Liver (tissue), 9 donors: ENCODE measurements around the gene RAD23B. TPM values are rescaled to one million over a fixed set of nuclear protein-coding genes. Genes with fewer than 3 reads are reported as not detected.

Experiments
- DNase-seq: peaks from one replicate; pipeline ENCODE4 v3.0.0-alpha.2; 2017; ENCODE audit warnings: low spot score
- H3K27ac ChIP-seq, 2 donors: one replicate each; pipeline ENCODE4 v1.7.0; 2013; ENCODE audit warnings: inconsistent platforms in 2 of 2, low read length in 2 of 2, control low read depth in 1 of 2, low read depth in 1 of 2, mild to moderate bottlenecking in 1 of 2
- H3K27me3 ChIP-seq, 4 donors: one replicate each; pipeline versions ENCODE4 v1.6.1 to v1.7.0; 2013; ENCODE audit warnings: low read length in 3 of 4, inconsistent platforms in 1 of 4, mild to moderate bottlenecking in 1 of 4, moderate library complexity in 1 of 4; ENCODE audit not compliant: control insufficient read depth in 4 of 4, insufficient read depth in 4 of 4
- H3K36me3 ChIP-seq, 4 donors: one replicate each; pipeline versions ENCODE4 v1.6.1 to v1.7.0; 2013; ENCODE audit warnings: low read length in 3 of 4, mild to moderate bottlenecking in 3 of 4, low read depth in 1 of 4, moderate library complexity in 1 of 4; ENCODE audit not compliant: control insufficient read depth in 4 of 4, insufficient read depth in 3 of 4
- H3K4me1 ChIP-seq, 4 donors: one replicate each; pipeline versions ENCODE4 v1.6.1 to v1.7.0; 2013; ENCODE audit warnings: low read length in 3 of 4, mild to moderate bottlenecking in 3 of 4, moderate library complexity in 1 of 4; ENCODE audit not compliant: control insufficient read depth in 4 of 4, insufficient read depth in 4 of 4
- H3K4me3 ChIP-seq, 3 donors: one replicate each; pipeline versions ENCODE4 v1.6.1 to v1.7.0; 2013; ENCODE audit warnings: low read length in 3 of 3, control low read depth in 1 of 3, low read depth in 1 of 3, mild to moderate bottlenecking in 1 of 3
- H3K9ac ChIP-seq, 2 donors: one replicate each; pipeline ENCODE4 v1.7.0; 2013; ENCODE audit warnings: low read length in 2 of 2, mild to moderate bottlenecking in 2 of 2, moderate library complexity in 2 of 2, control low read depth in 1 of 2, low read depth in 1 of 2
- H3K9me3 ChIP-seq, 4 donors: one replicate each; pipeline versions ENCODE4 v1.6.1 to v1.7.0; 2013; ENCODE audit warnings: low read length in 3 of 4; ENCODE audit not compliant: control insufficient read depth in 4 of 4
- EGR1 ChIP-seq, 2 donors: IDR thresholded peaks; 2 replicates each; pipeline ENCODE4 v1.6.1; 2016 to 2018; ENCODE audit warnings: antibody characterized with exemption in 2 of 2, low read depth in 2 of 2
- FOXA1 ChIP-seq: IDR thresholded peaks from 2 replicates; pipeline ENCODE4 v1.6.1; 2016; ENCODE audit warnings: antibody characterized with exemption
- GABPA ChIP-seq, 2 donors: IDR thresholded peaks in 1 of 2; conservative IDR thresholded peaks in 1 of 2; 2 replicates each; pipeline ENCODE4 v1.6.1; 2016; ENCODE audit warnings: antibody characterized with exemption in 2 of 2, mild to moderate bottlenecking in 1 of 2, moderate library complexity in 1 of 2
- HNF4A ChIP-seq, 2 donors: conservative IDR thresholded peaks; 2 replicates each; pipeline ENCODE4 v1.6.1; 2016; ENCODE audit warnings: antibody characterized with exemption in 2 of 2, mild to moderate bottlenecking in 2 of 2
- HNF4G ChIP-seq: IDR thresholded peaks from 2 replicates; pipeline ENCODE4 v1.6.1; 2016; ENCODE audit warnings: antibody characterized with exemption
- JUND ChIP-seq, 2 donors: IDR thresholded peaks; 2 replicates each; pipeline ENCODE4 v1.6.1; 2016; ENCODE audit warnings: antibody characterized with exemption in 2 of 2
- RXRA ChIP-seq, 2 donors: IDR thresholded peaks; 2 replicates each; pipeline ENCODE4 v1.6.1; 2017 to 2018; ENCODE audit warnings: antibody characterized with exemption in 2 of 2, mild to moderate bottlenecking in 1 of 2
- SP1 ChIP-seq: IDR thresholded peaks from 2 replicates; pipeline ENCODE4 v1.6.1; 2018; ENCODE audit warnings: antibody characterized with exemption, mild to moderate bottlenecking
- YY1 ChIP-seq: IDR thresholded peaks from 2 replicates; pipeline ENCODE4 v1.6.1; 2016; ENCODE audit warnings: antibody characterized with exemption, mild to moderate bottlenecking
- WGBS: extraction: QIAGEN DNeasy Blood & Tissue Kit; methylation state at CpG from one replicate; pipeline ENCODE4 v1.1.7; 2013; 5-methylcytosine and 5-hydroxymethylcytosine counted together
- polyA plus RNA-seq, 2 donors: library from polyadenylated mRNA; stranded (reverse) in 1 of 2; unstranded in 1 of 2; fragments of 200-250 nt in 1 of 2; fragments of >200 nt in 1 of 2; fragmentation: Nextera tagmentation in 1 of 2; extraction: Ambion mirVana in 1 of 2; gene quantifications; one replicate each; pipeline versions ENCODE4 v1.2.1 to v1.2.3, GENCODE V29; 2013 to 2015
- total RNA-seq, 2 donors: library from RNA; depleted of rRNA; stranded (reverse); fragments of >200 nt; gene quantifications; one replicate each; pipeline ENCODE4 v1.2.3, GENCODE V29; 2014
- TF ChIP-seq, protein P1 (sequence below): IDR thresholded peaks from 2 replicates; pipeline ENCODE4 v1.6.1; 2016; ENCODE audit warnings: antibody characterized with exemption
- TF ChIP-seq, protein P2 (sequence below): IDR thresholded peaks from 2 replicates; pipeline ENCODE4 v1.6.1; 2016; ENCODE audit warnings: antibody characterized with exemption
- TF ChIP-seq, protein P3 (sequence below): IDR thresholded peaks from 2 replicates; pipeline ENCODE4 v1.6.1; 2016; ENCODE audit warnings: antibody characterized with exemption
- TF ChIP-seq, protein P4 (sequence below): fragments of 150-350 bp; IDR thresholded peaks from 2 replicates; pipeline ENCODE4 v1.5.1; 2017; ENCODE audit warnings: improper control_type of control experiment, low read depth, low read length; ENCODE audit not compliant: missing input control
- donor health status: healthy.
- donor health status: healthy.
- donor health status: healthy.
- donor health status: healthy.
- donor health status: healthy.

RAD23B gene
- total and polyA plus RNA-seq, 4 donors: 13.6 to 101 (median 61.6) TPM

DNA sequence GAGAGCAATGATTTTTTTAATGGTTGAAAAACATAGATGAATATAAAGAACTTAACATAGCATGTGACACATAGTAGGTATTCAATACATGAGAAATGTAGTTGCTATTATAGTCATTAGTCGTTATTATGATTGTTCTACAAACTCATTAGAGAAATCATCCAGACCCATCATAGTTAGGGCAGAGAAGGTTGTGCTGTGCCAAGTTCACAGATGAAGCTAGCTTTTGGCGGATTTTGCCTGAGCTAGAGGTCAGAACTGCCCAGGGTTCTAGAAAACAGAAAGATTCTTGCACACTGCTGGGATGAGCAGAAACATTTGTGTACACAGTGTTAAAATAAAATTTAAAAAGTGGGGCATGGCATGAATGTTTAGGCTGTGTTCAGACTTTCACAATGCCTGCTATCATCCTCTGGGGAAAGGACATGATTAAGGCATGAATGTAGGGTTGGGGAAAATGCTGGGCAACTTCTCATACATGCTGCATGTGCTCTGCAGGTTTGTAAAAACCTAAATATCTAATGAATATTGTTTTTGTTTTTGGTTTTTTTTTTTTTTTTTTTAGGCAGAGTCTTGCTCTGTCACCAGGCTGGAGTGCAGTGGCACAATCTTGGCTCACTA is 33.3 kb upstream of the RAD23B start:
- WGBS: 55% methylated on average over 2 of the region's 2 CpGs
- no peak for DNase-seq
- Histone ChIP-seq H3K4me1 (peaks cover 0 to 23% (median 16%) of the 10 kb centered on the region in 4 donors), H3K27me3 (no peaks in the 10 kb centered on the region), H3K36me3 (no peaks in the 10 kb centered on the region), H3K4me3 (no peak overlapping the region), H3K9me3 (no peaks in the 10 kb centered on the region), H3K9ac (no peak overlapping the region), H3K27ac (no peak overlapping the region)
- TF ChIP-seq JUND (IDR thresholded peaks at IDR 0.05) (no peak), YY1 (no peak), HNF4A (conservative IDR thresholded peaks at IDR 0.05) (no peak), EGR1 (IDR thresholded peaks at IDR 0.05; ENCODE audit: low read depth in 2 of 2) (no peak), SP1 (no peak), GABPA (IDR thresholded peaks at IDR 0.05 in 1 of 2, conservative IDR thresholded peaks at IDR 0.05 in 1 of 2) (no peak), HNF4G (no peak), FOXA1 (no peak), RXRA (IDR thresholded peaks at IDR 0.05) (no peak)
- TF ChIP-seq, protein P1, sequence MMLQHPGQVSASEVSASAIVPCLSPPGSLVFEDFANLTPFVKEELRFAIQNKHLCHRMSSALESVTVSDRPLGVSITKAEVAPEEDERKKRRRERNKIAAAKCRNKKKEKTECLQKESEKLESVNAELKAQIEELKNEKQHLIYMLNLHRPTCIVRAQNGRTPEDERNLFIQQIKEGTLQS: no peak
- TF ChIP-seq, protein P2, sequence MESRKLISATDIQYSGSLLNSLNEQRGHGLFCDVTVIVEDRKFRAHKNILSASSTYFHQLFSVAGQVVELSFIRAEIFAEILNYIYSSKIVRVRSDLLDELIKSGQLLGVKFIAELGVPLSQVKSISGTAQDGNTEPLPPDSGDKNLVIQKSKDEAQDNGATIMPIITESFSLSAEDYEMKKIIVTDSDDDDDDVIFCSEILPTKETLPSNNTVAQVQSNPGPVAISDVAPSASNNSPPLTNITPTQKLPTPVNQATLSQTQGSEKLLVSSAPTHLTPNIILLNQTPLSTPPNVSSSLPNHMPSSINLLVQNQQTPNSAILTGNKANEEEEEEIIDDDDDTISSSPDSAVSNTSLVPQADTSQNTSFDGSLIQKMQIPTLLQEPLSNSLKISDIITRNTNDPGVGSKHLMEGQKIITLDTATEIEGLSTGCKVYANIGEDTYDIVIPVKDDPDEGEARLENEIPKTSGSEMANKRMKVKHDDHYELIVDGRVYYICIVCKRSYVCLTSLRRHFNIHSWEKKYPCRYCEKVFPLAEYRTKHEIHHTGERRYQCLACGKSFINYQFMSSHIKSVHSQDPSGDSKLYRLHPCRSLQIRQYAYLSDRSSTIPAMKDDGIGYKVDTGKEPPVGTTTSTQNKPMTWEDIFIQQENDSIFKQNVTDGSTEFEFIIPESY: no peak
- TF ChIP-seq, protein P3, sequence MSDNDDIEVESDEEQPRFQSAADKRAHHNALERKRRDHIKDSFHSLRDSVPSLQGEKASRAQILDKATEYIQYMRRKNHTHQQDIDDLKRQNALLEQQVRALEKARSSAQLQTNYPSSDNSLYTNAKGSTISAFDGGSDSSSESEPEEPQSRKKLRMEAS: no peak
- TF ChIP-seq, protein P4, sequence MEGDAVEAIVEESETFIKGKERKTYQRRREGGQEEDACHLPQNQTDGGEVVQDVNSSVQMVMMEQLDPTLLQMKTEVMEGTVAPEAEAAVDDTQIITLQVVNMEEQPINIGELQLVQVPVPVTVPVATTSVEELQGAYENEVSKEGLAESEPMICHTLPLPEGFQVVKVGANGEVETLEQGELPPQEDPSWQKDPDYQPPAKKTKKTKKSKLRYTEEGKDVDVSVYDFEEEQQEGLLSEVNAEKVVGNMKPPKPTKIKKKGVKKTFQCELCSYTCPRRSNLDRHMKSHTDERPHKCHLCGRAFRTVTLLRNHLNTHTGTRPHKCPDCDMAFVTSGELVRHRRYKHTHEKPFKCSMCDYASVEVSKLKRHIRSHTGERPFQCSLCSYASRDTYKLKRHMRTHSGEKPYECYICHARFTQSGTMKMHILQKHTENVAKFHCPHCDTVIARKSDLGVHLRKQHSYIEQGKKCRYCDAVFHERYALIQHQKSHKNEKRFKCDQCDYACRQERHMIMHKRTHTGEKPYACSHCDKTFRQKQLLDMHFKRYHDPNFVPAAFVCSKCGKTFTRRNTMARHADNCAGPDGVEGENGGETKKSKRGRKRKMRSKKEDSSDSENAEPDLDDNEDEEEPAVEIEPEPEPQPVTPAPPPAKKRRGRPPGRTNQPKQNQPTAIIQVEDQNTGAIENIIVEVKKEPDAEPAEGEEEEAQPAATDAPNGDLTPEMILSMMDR: no peak

DNA sequence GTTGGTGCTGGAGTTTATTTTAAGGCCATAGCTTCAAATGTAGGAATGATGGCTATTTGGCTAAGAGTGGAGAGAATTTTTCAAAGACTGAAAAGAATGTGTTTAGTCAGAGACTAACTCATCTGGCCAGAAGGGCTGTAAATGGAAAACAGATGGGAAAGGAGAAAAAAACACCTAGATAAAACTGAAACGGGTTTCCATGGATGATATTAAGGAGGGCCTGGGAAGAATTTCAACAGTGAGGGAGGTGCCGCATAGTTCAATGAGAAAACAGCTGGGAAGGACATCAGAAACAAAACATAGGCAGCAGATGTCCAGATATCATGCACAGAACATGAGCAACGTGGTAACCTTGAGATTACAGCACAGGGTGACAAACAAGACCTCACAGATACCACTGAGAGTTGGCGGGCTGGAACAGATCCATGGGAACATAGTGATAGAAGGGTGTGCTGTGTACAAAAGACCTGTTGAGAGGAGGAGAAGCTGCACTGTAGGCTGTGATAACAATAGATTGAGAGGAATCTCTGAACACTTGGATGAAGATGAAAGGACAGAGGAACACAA is 31.2 kb upstream of the RAD23B start:
- Histone ChIP-seq H3K27ac (no peak overlapping the region), H3K27me3 (no peaks in the 10 kb centered on the region), H3K4me1 (peaks cover 0 to 23% (median 16%) of the 10 kb centered on the region in 4 donors), H3K36me3 (no peaks in the 10 kb centered on the region), H3K9me3 (no peaks in the 10 kb centered on the region), H3K4me3 (no peak overlapping the region), H3K9ac (no peak overlapping the region)
- DNase-seq: no peak
- TF ChIP-seq, protein P3: no peak
- peak in 1 of 2 donors; percentile 9 for TF ChIP-seq HNF4A (conservative IDR thresholded peaks at IDR 0.05)
- WGBS: 49% methylated on average over 4 of the region's 4 CpGs
